ENCODE results near the gene METTL6. TPM values are rescaled to one million over a fixed set of nuclear protein-coding genes. Genes with fewer than 3 reads are reported as not detected.

METTL6 gene
- polyA plus RNA-seq, 1 donor (not counting 4 experiments of a cell fraction or from before 2014, with no cell fraction given): 16.3 TPM

DNA sequence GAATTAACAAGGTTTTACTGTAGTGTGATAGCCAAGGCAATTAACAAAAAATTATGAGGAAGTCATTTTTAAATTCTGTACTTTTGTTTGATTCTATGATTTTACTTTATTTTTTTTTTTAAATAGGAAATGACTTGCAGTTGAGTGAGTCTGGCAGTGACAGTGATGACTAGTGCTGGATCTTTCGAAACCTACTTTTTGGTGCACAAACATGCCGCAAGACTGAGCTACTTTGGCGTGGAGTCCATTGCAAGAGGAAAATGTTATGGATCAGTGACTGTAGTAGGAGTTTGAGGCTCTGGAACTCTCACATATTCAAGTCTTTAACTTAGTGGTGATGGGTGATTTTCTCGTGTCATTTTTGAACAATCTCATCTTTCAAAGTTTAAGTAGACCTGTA is 11.6 kb upstream of the METTL6 start:
- H2AFZ ChIP-seq (ENCODE audit: control insufficient read depth, low read length): no peak overlapping the region
- no peaks in the 10 kb centered on the region for H3K9me1 ChIP-seq (ENCODE audit: control insufficient read depth, extremely low read depth, insufficient read depth, low read length)
- H3K36me3 ChIP-seq (ENCODE audit: control insufficient read depth in 2 of 2, extremely low read depth in 1 of 2, insufficient read depth in 2 of 2, low read length in 2 of 2): peaks cover 26 to 41% of the 10 kb centered on the region in 2 experiments
- H3K4me1 ChIP-seq (ENCODE audit: control insufficient read depth, extremely low read depth, insufficient read depth, low read length): peaks cover 28% of the 10 kb centered on the region
- DNase-seq (ENCODE audit: low read depth, low spot score) (no peak), FAIRE-seq (no peak)
- no peak overlapping the region for H3K4me2 ChIP-seq (ENCODE audit: control insufficient read depth, extremely low read depth, insufficient read depth, low read depth, low read length)
- dilution Hi-C loops (cut with MboI; ENCODE audit: extremely low pct_ligation_motif_present, low sequenced_read_pairs): no loop called here
- H3K9ac ChIP-seq (ENCODE audit: control insufficient read depth, extremely low read depth, insufficient read depth, low read length): no peak overlapping the region
- H3K27ac ChIP-seq (ENCODE audit: control insufficient read depth, insufficient read depth, low read length): no peak overlapping the region
- no peaks in the 10 kb centered on the region for H3K9me3 ChIP-seq (ENCODE audit: control insufficient read depth, low read depth, low read length)
- no peaks in the 10 kb centered on the region for H3K27me3 ChIP-seq (ENCODE audit: control insufficient read depth, extremely low read depth, insufficient read depth, low read length)
- H4K20me1 ChIP-seq (ENCODE audit: control insufficient read depth, extremely low read depth, insufficient read depth, low read length): peaks cover 2% of the 10 kb centered on the region
- no peak overlapping the region for H3K4me3 ChIP-seq (ENCODE audit: control insufficient read depth in 2 of 3, extremely low read depth in 1 of 3, insufficient read depth in 2 of 3, low read depth in 1 of 3, low read length in 3 of 3)
- TF ChIP-seq EZH2 (IDR thresholded peaks at IDR 0.05; ENCODE audit: low read length): no peak
- TF ChIP-seq, protein P1, sequence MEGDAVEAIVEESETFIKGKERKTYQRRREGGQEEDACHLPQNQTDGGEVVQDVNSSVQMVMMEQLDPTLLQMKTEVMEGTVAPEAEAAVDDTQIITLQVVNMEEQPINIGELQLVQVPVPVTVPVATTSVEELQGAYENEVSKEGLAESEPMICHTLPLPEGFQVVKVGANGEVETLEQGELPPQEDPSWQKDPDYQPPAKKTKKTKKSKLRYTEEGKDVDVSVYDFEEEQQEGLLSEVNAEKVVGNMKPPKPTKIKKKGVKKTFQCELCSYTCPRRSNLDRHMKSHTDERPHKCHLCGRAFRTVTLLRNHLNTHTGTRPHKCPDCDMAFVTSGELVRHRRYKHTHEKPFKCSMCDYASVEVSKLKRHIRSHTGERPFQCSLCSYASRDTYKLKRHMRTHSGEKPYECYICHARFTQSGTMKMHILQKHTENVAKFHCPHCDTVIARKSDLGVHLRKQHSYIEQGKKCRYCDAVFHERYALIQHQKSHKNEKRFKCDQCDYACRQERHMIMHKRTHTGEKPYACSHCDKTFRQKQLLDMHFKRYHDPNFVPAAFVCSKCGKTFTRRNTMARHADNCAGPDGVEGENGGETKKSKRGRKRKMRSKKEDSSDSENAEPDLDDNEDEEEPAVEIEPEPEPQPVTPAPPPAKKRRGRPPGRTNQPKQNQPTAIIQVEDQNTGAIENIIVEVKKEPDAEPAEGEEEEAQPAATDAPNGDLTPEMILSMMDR (optimal IDR thresholded peaks at IDR 0.05 in 1 of 3, IDR thresholded peaks at IDR 0.05 in 1 of 3, conservative IDR thresholded peaks at IDR 0.05 in 1 of 3; ENCODE audit: extremely low read depth in 1 of 3, insufficient read depth in 2 of 3, low read length in 3 of 3): no peak
- H3K79me2 ChIP-seq (ENCODE audit: control insufficient read depth, insufficient read depth, low read length): no peaks in the 10 kb centered on the region

DNA sequence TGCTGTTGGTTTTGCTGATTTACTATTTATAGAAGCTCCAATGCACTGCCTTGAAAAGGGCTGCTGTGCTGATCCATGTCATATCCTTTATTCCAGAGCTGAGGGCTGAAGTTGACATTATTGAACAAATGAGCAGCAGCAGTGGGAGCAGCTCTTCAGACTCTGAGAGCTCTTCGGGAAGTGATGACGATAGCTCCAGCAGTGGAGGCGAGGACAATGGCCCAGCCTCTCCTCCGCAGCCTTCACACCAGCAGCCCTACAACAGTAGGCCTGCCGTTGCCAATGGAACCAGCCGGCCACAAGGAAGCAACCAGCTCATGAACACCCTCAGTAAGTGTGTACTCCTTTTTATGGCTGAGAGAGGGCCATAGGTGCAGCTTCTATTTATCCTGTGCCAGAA is 8.9 kb upstream of the METTL6 start:
- FAIRE-seq (no peak), DNase-seq (ENCODE audit: low read depth, low spot score) (no peak)
- dilution Hi-C loops (cut with MboI; ENCODE audit: extremely low pct_ligation_motif_present, low sequenced_read_pairs): no loop called here
- Histone ChIP-seq H3K4me1 (ENCODE audit: control insufficient read depth, extremely low read depth, insufficient read depth, low read length) (peaks cover 22% of the 10 kb centered on the region), H3K4me3 (ENCODE audit: control insufficient read depth in 2 of 3, extremely low read depth in 1 of 3, insufficient read depth in 2 of 3, low read depth in 1 of 3, low read length in 3 of 3) (no peak overlapping the region), H3K79me2 (ENCODE audit: control insufficient read depth, insufficient read depth, low read length) (peaks cover 7% of the 10 kb centered on the region), H3K4me2 (ENCODE audit: control insufficient read depth, extremely low read depth, insufficient read depth, low read depth, low read length) (no peak overlapping the region), H3K9ac (ENCODE audit: control insufficient read depth, extremely low read depth, insufficient read depth, low read length) (no peak overlapping the region), H3K27me3 (ENCODE audit: control insufficient read depth, extremely low read depth, insufficient read depth, low read length) (no peaks in the 10 kb centered on the region), H3K9me1 (ENCODE audit: control insufficient read depth, extremely low read depth, insufficient read depth, low read length) (peaks cover 1% of the 10 kb centered on the region), H3K27ac (ENCODE audit: control insufficient read depth, insufficient read depth, low read length) (no peak overlapping the region), H3K36me3 (ENCODE audit: control insufficient read depth in 2 of 2, extremely low read depth in 1 of 2, insufficient read depth in 2 of 2, low read length in 2 of 2) (peaks cover 29 to 42% of the 10 kb centered on the region in 2 experiments), H3K9me3 (ENCODE audit: control insufficient read depth, low read depth, low read length) (no peaks in the 10 kb centered on the region), H4K20me1 (ENCODE audit: control insufficient read depth, extremely low read depth, insufficient read depth, low read length) (peaks cover 2% of the 10 kb centered on the region), H2AFZ (ENCODE audit: control insufficient read depth, low read length) (no peak overlapping the region)
- TF ChIP-seq, protein P1 (optimal IDR thresholded peaks at IDR 0.05 in 1 of 3, IDR thresholded peaks at IDR 0.05 in 1 of 3, conservative IDR thresholded peaks at IDR 0.05 in 1 of 3; ENCODE audit: extremely low read depth in 1 of 3, insufficient read depth in 2 of 3, low read length in 3 of 3): no peak
- no peak for TF ChIP-seq EZH2 (IDR thresholded peaks at IDR 0.05; ENCODE audit: low read length)
